NCI-H2196 (cell line): Measurements from ENCODE around the gene SLIT3.
A peak's percentile ranks its signal among the peaks of the same experiment; 100 is the strongest.
"Not testable (repeated sequence)": the region's sequence is repeated elsewhere in the genome, so short reads cannot be mapped to it uniquely, and the experiment has no call there.

Experiments
- DNase-seq: peaks from one replicate; lab custom pipeline; 2025; ENCODE audit not compliant: unreplicated experiment; lab: John Stamatoyannopoulos, UW

SLIT3 gene

DNA sequence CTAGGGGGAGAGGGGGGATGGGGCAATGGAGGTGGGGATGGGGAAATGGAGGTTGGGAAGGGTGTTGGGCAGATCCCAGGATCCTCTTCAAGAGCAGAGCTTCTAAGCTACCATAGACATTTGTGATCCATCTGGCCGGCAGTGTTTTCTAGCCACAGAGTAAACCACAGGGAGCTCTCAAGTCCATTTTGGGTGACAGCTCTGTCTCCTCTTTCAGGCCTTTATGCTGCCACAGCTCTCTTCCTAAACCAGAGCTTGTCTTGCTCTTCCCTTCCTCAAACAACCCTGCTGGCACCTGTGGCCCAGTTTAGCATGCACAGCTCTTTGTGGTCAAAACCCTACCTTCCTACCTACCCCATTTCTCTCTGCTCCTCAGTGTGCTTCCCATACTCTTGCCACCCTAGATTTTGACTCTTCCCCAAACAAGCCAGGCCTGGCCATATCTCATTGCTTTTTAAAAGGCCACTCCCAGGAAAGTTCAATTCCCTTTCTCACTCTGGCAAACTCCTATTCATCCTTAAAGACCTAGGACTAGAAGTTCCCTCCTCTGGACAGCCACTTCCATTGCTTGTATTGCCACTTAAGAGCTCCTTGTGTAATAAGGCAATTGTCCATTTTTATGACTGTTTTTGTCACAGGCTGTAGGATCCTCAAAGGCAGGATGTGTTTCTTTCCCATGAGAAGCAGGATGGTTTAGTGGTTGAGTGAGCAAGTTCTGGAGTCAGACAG is 637.5 kb downstream of the SLIT3 start:
- DNase-seq: no peak

DNA sequence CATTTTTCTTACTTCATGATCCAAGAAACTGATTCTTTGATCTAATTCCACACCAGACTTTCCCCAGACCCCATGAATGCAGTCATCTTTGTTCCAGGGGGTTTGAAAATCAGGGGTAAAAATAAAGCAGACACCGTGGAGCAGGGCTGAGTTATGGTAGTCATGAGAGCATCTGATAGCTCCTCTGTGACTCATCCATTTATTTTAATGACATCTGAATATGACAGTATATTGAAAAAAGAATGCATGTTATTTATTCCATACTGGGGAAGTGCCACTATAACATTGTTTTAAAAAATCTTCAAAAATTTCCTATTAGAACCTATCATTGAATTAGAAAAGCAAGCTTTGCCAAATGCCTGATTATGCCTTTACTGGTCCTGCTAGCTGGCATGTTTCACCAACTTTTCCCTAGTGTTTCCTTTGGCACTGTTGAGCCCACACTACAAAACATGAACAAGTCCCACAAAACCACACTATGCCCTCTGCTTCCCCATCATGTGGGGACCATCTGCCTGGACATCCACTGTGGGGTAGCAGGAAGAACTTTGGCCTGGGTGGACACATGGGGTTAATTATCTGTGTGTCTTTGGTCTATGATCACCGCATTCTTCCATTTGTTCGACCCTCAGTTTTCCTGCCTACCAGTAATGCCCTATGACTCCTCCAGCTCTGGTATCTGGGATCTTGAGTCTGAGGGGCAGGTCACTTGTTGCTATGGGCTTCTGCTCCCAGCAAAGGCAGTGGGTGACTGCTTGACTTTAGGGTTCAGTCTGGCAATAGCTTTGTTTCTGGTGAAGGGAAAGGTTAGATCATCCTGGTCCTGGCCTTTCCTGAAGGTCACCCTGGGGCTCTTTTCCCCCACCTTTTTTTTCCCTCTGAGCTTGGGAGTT is 639.1 kb downstream of the SLIT3 start:
- DNase-seq: no peak

DNA sequence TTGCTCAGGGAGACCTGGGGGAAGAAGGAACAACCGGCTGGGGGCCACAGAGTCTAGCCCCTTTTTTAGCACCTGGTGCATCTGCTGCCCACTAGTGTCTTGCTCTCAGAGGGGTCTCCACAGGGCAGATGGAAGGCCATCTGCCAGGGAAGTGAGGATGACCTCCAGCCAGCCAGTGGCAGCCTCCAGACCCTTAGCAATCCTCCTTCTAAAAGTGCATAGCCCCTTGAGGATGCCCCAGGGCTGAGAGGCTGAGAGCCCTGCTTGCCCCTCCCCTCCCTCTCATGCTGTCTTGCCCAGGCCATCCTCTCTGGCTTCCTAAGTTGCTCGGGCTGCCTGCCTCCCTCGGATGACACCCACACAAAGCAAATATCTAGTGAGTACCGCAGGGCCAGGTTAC is 640.2 kb downstream of the SLIT3 start:
- no peak for DNase-seq

DNA sequence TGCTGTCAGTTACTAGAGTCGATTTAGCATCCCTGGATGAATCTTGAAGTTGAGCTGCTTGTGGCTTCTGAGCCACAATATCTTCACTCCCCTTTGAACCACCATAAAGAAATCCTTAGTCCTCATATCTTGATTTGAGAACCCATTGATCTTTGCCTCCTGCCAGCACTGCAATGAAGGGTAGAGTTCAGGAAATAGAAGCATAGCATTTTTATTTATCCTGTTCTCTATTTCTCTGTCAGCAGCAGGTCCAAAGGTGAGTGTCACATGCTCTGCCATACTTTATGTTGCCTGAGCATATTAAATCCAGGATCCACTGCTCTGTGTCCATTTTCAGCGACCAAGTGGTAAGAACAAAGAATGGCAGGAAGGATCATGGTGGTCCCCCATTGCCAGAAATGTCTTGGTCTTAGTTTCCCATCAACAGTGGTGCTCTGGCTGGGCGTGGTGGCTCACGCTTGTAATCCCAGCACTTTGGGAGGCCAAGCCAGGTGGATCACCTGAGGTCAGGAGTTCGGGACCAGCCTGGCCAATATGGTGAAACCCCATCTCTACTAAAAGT is 641.6 kb downstream of the SLIT3 start:
- no peak for DNase-seq

DNA sequence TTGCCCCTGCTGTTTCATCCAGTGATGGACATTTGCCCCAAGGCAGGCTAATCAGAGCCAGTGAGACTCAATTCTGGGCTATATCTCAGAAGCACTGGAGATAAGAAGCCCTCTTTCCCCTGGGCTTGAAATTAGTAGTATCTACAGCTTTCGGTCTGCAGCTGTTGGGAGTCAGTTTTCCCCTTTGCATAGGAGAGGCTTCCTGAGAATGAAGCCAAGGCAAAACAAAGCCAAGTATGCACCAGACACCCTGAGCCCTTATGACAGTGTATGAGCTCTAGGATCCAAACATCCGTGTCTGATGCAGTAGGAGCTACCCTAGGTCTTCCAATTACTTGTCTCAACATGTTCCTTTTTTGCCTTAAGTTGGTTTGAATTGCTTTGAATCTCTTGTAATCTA is 642.5 kb downstream of the SLIT3 start:
- DNase-seq: no peak

DNA sequence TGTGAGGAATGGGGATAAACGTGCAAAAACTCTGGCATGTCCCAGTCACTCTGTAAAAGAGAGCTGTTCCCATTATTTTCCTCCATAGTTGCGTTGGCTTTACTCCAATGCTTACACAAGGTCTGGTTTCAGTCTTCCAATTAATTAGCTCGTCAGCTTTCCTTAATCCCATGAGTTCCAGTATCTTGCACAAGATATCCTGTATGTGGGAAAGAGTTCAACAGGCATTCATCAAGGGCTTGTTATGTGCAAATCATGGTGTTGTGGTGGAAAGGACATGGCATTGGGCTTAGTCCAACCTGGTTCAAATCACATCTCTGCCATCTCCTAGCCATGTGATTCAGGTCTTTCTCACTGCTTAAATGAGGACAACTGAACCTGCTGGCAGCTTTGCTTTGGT is 644.3 kb downstream of the SLIT3 start:
- peak; percentile 29 for DNase-seq

DNA sequence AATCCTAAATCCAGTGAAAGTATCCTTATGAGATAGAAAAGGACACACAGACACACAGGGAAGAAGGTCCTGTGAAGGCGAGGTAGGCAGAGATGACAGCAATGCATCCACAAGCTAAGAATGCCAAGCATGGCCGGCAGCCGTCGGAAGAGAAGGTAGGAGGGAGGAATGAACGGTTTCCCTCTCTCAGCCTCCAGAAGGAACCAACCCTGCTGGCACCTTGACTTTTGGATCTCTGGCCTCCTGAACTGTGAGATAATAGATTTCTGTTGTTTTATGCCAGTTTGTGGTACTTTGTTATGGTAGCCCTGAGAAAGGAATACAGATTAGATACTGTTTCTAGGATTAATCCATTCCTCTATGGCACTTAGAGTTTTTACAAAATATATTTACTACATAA is 645.6 kb downstream of the SLIT3 start:
- DNase-seq: no peak

DNA sequence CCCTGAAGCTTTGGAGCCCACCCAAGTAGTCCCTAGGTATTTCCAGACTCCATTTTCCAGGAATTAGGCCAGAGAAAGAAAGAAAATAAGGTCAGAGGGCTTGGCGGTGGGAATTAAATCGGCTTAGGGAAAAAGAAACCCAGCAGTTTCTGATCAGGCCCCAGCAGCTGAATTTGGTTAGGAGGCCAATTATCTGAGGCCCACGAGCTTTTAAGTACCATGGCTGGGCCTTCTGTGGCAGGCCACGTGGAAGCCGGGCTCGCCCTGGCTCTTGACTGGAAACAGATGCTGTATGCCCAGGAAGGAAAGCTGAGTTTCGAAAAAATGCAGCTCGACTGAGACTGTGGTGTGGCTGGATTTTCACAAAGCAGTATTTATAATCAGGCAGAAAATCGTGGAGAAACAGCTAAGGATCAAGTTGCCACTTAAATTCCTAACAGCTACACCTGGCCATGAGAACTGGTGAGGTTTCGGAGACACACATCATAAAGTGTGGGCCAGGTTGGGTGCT is 646.7 kb downstream of the SLIT3 start:
- DNase-seq: peak; percentile 4

DNA sequence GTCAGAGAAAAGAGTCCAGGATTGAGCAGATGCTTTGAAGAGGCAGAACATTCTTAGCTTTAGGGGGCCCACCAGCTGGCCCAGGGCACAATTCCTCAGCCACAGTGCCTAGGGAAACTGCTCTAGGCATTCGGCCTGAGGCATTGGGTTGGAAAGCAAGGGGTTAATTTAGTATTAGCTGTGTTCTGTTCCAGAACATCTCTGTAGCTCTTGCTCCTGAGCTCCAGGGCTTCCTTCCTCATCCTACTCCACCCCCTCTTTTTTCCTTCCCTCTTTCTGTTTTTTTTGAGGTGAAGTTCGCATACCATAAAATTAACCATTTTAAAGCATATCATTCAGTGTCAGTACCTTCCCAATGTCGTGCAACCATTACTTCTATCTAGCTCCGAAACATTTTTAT is 647.3 kb downstream of the SLIT3 start:
- DNase-seq: no peak

DNA sequence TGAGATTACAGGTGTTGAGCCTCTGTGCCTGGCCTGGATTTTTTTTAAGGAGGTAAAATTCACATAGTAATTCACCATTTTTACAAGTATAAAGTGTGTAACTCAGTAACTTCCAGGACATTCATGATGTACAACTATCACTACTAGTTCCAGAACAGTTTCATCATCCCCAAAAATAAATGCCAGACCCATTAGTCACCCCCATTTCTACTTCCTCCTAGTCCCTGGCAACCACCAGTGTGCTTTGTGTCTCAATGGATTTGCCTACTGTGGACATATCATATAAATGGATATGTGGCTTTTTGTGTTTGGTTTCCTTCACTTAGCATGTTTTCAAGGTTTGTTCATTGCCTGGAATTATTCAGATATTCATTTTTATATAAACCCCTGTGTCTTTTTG is 649.3 kb downstream of the SLIT3 start:
- DNase-seq: no peak

DNA sequence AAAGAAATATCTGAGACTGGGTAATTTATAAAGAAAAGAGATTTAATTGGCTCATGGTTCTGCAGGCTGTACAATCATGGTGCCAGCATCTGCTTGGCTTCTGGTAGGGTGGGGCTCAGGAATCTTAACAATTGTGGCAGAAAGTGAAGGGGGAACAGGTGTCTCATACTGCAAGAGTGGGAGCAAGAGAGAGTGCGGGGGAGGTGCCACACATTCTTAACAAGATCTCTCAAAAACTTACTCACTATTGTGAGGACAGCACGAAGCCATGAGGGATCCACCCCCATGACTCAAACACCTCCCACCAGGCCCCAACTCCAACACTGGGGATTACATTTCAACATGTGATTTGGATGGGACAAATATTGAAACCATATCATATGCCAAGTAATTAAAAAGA is 651.6 kb downstream of the SLIT3 start:
- DNase-seq: no peak

DNA sequence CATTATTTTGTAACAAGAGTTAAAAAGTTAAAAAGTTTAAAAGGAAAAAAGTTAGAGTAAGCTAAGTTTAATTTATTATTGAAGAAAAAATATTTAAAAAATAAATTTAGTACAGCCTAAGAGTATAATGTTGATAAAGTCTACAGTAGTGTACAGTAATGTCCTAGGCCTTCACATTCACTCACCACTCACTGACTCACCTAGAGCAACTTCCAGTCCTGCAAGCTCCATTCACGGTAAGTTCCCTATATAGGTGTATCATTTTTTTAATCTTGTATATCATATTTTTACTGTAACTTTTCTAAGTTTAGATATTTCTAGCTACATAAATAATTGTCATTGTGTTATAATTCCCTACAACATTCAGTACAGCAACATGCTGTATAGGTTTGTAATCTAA is 652.4 kb downstream of the SLIT3 start:
- DNase-seq: no peak

DNA sequence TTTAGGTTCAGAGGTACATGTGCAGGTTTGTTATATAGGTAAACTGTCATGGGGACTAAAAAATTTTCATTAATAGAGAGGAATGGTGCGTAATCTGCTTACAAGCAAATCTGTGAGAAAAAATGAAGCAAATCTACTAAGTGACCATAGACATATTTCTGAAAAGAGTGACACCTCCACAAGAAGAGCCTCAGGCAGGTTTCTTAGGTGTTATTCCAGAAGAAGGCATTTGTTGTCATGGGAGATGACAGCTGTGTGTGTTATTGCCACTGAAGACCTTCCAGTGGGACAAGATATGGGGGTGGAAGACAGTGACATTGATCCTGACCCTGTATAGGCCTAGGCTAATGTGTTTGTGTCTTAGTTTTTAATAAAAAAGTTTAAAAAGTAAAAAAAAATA is 652.9 kb downstream of the SLIT3 start:
- DNase-seq: no peak

DNA sequence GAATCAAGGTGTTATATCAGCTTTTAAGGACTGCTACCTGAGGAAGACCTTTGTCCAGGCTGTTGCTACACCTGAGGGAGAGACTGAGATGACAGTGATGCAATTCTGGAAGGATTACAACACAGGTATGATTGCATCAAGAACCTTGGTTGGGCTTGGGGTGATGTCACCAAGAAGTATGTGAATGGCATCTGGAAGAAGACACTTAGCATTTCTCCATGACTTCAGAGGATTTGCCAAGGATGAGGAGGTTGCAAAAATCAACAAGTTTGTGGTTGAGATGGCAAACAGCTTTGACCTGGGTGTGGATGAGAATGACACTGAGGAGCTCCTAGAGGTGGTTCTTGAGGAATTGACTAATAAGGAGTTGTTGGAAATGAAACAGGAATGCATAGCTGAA is 653.9 kb downstream of the SLIT3 start:
- no peak for DNase-seq

DNA sequence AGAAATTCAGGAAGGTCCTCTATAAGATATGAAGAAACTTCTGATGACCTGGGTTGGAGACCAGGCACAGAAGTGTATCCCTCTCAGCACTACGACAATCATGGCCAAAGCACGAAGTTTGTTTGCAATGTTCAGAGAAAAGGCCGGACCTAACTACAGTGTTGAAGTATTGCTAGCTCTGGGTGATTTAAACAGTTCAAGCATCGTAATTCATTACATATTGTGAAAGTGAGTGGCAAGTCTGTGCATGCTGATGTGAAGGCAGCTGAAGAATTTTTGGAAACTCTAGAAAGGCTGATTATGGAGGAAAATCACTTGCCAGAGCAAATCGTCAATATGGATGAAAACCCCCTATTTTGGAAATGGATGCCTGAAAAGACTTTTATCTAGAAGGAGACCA is 654.6 kb downstream of the SLIT3 start:
- DNase-seq: no peak

DNA sequence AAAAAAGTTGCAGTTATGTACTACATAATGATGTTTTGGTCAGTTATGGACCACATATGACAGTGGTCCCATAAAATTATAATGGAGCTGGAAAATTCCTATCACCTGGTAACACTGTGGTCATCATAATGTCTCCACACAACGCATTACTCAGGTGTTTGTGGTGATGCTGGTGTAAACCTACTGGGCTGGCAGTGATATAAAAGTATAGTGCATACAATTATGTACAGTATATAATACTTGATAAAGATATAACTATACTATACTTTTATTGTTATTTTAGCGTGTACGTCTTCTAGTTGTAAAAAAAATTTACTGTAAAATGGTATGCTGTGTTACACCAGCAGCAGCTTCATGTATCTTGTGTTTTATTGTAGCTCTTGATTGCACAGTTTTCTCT is 655.7 kb downstream of the SLIT3 start:
- no peak for DNase-seq

DNA sequence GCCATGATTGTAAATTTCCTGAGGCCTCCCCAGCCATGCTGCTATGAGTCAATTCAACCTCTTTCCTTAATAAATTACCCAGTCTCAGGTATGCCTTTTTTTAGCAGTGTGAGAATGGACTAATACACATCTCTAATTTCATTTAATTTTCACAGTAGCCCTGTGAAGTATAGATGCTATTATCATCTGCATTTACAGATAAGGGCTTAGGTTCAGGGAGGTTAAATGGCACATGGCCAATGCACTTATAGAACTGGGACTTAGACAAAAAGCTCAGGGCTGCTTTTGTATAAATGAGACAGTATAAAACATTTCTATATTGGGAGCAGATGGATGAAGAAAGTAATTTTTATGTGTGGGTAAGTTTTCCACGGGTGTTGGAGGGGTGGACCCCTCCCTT is 658.9 kb downstream of the SLIT3 start:
- DNase-seq: no peak

DNA sequence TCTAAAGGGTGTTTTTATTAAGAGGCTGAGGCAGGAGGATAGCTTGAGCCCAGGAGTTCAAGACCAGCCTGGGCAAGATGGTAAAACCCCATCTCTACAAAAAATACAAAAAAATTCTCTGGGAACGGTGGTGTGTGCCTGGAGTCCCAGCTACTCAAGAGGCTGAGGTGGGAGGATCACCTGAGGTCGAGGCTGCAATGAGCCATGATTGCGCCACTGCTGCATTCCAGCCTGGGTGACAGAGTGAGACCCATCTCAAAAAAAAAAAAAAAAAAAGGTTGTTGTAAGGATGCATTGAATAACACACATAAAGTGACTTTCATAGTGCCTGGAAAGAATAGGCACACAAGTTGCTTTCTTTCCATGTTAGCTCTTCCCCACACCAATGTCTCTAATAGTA is 662.1 kb downstream of the SLIT3 start:
- not testable (repeated sequence) for DNase-seq

DNA sequence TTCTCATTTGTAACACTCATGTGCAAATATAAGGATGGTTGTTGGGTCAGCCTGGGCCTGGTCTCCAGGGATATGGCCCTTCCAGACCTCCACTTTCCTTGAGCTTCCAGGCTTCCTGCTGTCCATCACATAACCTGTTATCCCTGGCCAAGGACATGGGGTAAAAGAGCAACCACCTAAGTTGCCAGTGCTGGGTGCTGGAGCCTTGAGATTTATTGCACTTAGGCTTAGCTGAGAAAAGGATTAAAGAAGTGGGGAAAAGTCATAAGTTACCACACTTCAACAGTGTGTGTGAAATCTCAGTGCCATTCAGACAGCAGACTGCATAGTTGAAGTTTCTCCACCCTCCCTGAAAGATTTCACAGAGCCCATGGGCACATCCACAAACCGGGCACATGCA is 663.1 kb downstream of the SLIT3 start:
- no peak for DNase-seq

DNA sequence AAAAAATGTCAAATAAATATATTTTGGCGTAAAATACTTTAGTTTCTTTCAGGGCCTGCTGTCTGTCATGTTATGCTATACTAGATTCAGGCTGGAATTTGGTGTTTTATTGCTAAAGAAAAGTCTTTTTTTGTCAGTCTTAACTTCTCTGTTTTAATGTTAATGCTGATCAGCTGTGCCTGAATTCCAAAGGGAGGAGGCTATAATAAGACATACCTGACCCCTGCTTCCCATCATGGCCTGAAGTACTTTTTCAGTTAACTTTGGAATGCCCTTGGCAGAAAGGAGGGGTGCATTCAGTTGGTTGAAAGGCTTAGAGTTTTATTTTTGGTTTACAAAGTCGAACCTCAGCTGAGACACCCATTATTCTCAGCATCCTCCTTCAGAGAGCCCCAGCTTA is 663.7 kb downstream of the SLIT3 start:
- DNase-seq: no peak

DNA sequence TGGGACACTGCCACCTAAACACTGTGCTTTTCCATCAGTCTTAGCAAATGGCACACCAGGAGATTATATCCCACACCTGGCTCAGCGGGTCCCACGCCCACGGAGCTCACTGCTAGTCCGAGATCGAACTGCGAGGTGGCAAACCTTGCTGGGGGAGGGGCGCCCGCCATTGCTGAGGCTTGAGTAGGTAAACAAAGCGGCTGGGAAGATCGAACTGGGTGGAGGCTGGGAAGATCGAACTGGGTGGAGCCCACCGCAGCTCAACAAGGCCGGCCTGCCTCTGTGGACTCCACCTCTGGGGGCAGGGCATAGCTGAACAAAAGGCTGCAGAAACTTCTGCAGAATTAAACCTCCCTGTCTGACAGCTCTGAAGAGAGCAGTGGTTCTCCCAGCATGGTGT is 670.0 kb downstream of the SLIT3 start:
- DNase-seq: not testable (repeated sequence)

DNA sequence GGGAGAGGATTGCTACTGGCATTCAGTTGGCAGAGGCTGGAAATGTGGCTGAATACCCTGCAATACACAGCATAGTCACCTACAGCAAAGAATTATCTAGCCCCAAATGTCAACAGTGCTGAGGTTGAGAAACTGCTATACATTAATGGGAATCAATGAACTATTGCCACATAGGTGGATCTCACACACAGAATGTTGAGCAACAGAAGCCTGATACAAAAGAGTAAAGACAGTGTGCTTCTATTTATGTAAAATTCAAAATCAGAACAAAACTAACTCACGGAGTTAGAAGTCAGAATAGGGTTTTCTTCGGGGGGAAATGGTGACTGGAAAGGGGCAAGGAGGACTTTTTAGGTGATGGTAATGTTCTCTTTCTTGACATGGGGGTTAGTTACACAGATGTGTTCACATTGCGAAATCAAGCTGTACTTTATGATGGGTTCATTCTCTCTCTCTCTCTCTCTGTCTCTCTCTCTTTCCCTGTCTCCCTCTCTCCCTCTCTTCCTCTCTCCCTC is 676.0 kb downstream of the SLIT3 start:
- DNase-seq: no peak
